ENCODE results near the gene NUP50.

NUP50 gene

GRCh38 chr22:45197606-45198462 lies 34.1 kb downstream of the NUP50 start:
- Histone ChIP-seq H3K27me3 (ENCODE audit: insufficient read depth, low read length, poor library complexity) (no peaks in the 10 kb centered on the region), H3K56ac (ENCODE audit: low read length) (no peak overlapping the region), H2BK120ac (ENCODE audit: low read depth, low read length) (no peak overlapping the region), H4K5ac (ENCODE audit: low read length) (no peak overlapping the region), H3K18ac (ENCODE audit: low read length) (no peak overlapping the region), H3K79me1 (ENCODE audit: low read length) (no peaks in the 10 kb centered on the region), H3K4me2 (ENCODE audit: low read length) (no peak overlapping the region), H3K79me2 (ENCODE audit: control insufficient read depth, insufficient read depth, low read length) (no peaks in the 10 kb centered on the region), H3K4ac (ENCODE audit: low read depth, low read length) (no peak overlapping the region), H3K27ac (ENCODE audit: low read depth, low read length) (no peak overlapping the region), H2BK15ac (replicated peaks; ENCODE audit: low read depth) (no peak overlapping the region), H3K23ac (ENCODE audit: low read length) (no peak overlapping the region), H4K8ac (ENCODE audit: low read depth, low read length) (no peak overlapping the region), H2AK5ac (ENCODE audit: low read length) (no peak overlapping the region), H2BK5ac (ENCODE audit: low read length) (no peak overlapping the region), H3K4me1 (ENCODE audit: control insufficient read depth, low read depth, low read length) (peaks cover 5% of the 10 kb centered on the region), H3K9ac (ENCODE audit: low read length) (no peak overlapping the region), H3K36me3 (ENCODE audit: control insufficient read depth, insufficient read depth, low read length) (no peaks in the 10 kb centered on the region), H3K4me3 (ENCODE audit: low read length) (no peak overlapping the region)
- no CpG with 5 or more reads among the region's 28 CpGs for WGBS (ENCODE audit: extremely low coverage, insufficient coverage, low lambda C conversion rate)
- DNase-seq = no peak

DNA sequence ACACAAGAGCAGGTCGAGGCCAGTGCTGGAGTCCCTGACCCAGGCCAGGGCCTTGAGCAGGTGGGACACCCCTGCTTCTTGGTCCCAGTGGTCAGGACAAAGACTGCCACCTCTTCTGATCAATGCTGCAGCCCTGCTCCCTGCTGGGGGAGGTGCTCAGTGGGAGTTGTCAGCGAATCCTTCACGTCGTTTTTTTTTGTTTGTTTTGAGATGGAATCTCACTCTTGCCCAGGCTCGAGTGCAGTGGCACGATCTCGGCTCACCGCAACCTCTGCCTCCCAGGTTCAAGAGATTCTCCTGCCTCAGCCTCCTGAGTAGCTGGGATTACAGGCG lies 34.7 kb downstream of the NUP50 start:
- no peak overlapping the region for H3K4me3 ChIP-seq (ENCODE audit: low read length)
- H2BK15ac ChIP-seq (replicated peaks; ENCODE audit: low read depth) = no peak overlapping the region
- H3K36me3 ChIP-seq (ENCODE audit: control insufficient read depth, insufficient read depth, low read length) = no peaks in the 10 kb centered on the region
- H3K4me2 ChIP-seq (ENCODE audit: low read length) = no peak overlapping the region
- no peak overlapping the region for H2BK5ac ChIP-seq (ENCODE audit: low read length)
- no peaks in the 10 kb centered on the region for H3K27me3 ChIP-seq (ENCODE audit: insufficient read depth, low read length, poor library complexity)
- no peaks in the 10 kb centered on the region for H3K79me1 ChIP-seq (ENCODE audit: low read length)
- H3K9ac ChIP-seq (ENCODE audit: low read length) = no peak overlapping the region
- H4K5ac ChIP-seq (ENCODE audit: low read length) = no peak overlapping the region
- no peak overlapping the region for H3K56ac ChIP-seq (ENCODE audit: low read length)
- no peak overlapping the region for H4K8ac ChIP-seq (ENCODE audit: low read depth, low read length)
- H3K18ac ChIP-seq (ENCODE audit: low read length) = no peak overlapping the region
- no peak overlapping the region for H2AK5ac ChIP-seq (ENCODE audit: low read length)
- no peaks in the 10 kb centered on the region for H3K79me2 ChIP-seq (ENCODE audit: control insufficient read depth, insufficient read depth, low read length)
- no peak overlapping the region for H3K4ac ChIP-seq (ENCODE audit: low read depth, low read length)
- H3K27ac ChIP-seq (ENCODE audit: low read depth, low read length) = no peak overlapping the region
- peak; percentile 29 for DNase-seq
- H3K23ac ChIP-seq (ENCODE audit: low read length) = no peak overlapping the region
- no peak overlapping the region for H2BK120ac ChIP-seq (ENCODE audit: low read depth, low read length)
- H3K4me1 ChIP-seq (ENCODE audit: control insufficient read depth, low read depth, low read length) = peaks cover 5% of the 10 kb centered on the region
- no CpG with 5 or more reads among the region's 9 CpGs for WGBS (ENCODE audit: extremely low coverage, insufficient coverage, low lambda C conversion rate)

DNA sequence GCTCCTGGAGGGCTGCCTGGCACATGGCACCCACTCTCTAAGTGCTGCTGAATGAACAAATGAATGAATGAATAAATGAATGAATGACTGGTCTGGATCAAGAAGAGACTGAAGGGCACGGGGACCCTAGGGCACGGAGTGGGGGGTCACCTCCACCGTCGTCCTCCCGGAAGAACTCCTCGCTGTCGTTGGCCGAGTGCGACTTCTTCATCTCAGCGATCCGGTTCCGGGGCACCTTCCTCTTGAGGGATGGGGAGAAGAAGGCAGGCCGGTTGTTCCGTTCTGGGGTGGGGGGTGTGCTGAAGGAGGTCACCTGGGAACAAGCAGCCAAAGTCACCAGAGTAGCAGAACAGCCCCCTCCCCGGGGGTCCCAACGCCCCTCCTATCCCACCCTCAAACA lies 36.0 kb downstream of the NUP50 start:
- no peak overlapping the region for H3K4me3 ChIP-seq (ENCODE audit: low read length)
- no peak overlapping the region for H3K56ac ChIP-seq (ENCODE audit: low read length)
- H3K18ac ChIP-seq (ENCODE audit: low read length) = no peak overlapping the region
- peaks cover 5% of the 10 kb centered on the region for H3K4me1 ChIP-seq (ENCODE audit: control insufficient read depth, low read depth, low read length)
- no peak for DNase-seq
- H3K79me1 ChIP-seq (ENCODE audit: low read length) = no peaks in the 10 kb centered on the region
- no peak overlapping the region for H3K9ac ChIP-seq (ENCODE audit: low read length)
- H3K36me3 ChIP-seq (ENCODE audit: control insufficient read depth, insufficient read depth, low read length) = no peaks in the 10 kb centered on the region
- WGBS (ENCODE audit: extremely low coverage, insufficient coverage, low lambda C conversion rate) = no CpG with 5 or more reads among the region's 16 CpGs
- H4K8ac ChIP-seq (ENCODE audit: low read depth, low read length) = no peak overlapping the region
- H2AK5ac ChIP-seq (ENCODE audit: low read length) = no peak overlapping the region
- H3K4me2 ChIP-seq (ENCODE audit: low read length) = no peak overlapping the region
- no peaks in the 10 kb centered on the region for H3K27me3 ChIP-seq (ENCODE audit: insufficient read depth, low read length, poor library complexity)
- H2BK15ac ChIP-seq (replicated peaks; ENCODE audit: low read depth) = no peak overlapping the region
- H3K79me2 ChIP-seq (ENCODE audit: control insufficient read depth, insufficient read depth, low read length) = no peaks in the 10 kb centered on the region
- no peak overlapping the region for H4K5ac ChIP-seq (ENCODE audit: low read length)
- H3K27ac ChIP-seq (ENCODE audit: low read depth, low read length) = no peak overlapping the region
- no peak overlapping the region for H2BK5ac ChIP-seq (ENCODE audit: low read length)
- no peak overlapping the region for H2BK120ac ChIP-seq (ENCODE audit: low read depth, low read length)
- no peak overlapping the region for H3K4ac ChIP-seq (ENCODE audit: low read depth, low read length)
- H3K23ac ChIP-seq (ENCODE audit: low read length) = no peak overlapping the region

GRCh38 chr22:45200230-45200629 lies 36.5 kb downstream of the NUP50 start:
- Histone ChIP-seq H3K27me3 (ENCODE audit: insufficient read depth, low read length, poor library complexity) (no peaks in the 10 kb centered on the region), H3K4me3 (ENCODE audit: low read length) (no peak overlapping the region), H4K5ac (ENCODE audit: low read length) (no peak overlapping the region), H3K18ac (ENCODE audit: low read length) (no peak overlapping the region), H3K27ac (ENCODE audit: low read depth, low read length) (no peak overlapping the region), H3K36me3 (ENCODE audit: control insufficient read depth, insufficient read depth, low read length) (no peaks in the 10 kb centered on the region), H3K79me1 (ENCODE audit: low read length) (no peaks in the 10 kb centered on the region), H3K4ac (ENCODE audit: low read depth, low read length) (no peak overlapping the region), H2AK5ac (ENCODE audit: low read length) (no peak overlapping the region), H3K4me1 (ENCODE audit: control insufficient read depth, low read depth, low read length) (peaks cover 5% of the 10 kb centered on the region), H3K56ac (ENCODE audit: low read length) (no peak overlapping the region), H3K4me2 (ENCODE audit: low read length) (no peak overlapping the region), H3K23ac (ENCODE audit: low read length) (no peak overlapping the region), H3K79me2 (ENCODE audit: control insufficient read depth, insufficient read depth, low read length) (no peaks in the 10 kb centered on the region), H4K8ac (ENCODE audit: low read depth, low read length) (no peak overlapping the region), H2BK120ac (ENCODE audit: low read depth, low read length) (no peak overlapping the region), H3K9ac (ENCODE audit: low read length) (no peak overlapping the region), H2BK5ac (ENCODE audit: low read length) (no peak overlapping the region), H2BK15ac (replicated peaks; ENCODE audit: low read depth) (no peak overlapping the region)
- DNase-seq = no peak
- WGBS (ENCODE audit: extremely low coverage, insufficient coverage, low lambda C conversion rate) = no CpG with 5 or more reads among the region's 9 CpGs

DNA sequence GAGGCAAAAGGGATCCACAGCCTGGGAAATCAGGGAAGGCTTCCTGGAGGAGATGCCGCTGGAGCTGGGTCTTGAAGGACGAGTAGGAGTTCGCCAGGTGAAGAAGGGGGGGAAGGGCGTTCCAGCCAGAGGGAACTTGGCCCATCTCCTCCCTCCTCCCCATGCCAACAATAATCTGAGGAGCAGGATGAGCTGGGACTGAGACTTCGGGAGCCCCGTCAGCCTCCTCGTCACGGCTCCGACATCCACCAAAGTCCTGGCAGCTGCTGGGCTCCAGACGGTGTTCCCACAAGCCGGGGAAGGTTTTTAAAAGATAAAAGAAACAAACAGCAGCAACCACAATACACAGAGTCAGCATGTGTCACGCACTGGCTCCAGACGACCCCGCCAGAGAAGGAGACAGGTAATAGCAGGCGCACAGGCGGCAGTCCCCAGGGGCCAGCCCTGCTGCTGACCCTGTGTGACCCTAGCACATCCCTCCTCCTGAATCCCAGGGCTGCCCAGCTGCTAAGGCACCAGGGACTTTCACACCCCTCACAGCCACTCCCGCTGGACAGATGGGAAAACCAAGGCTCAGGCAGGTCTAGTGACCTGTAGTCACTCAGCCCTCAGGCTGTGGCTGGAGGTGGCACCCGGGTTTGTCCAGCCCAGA lies 37.3 kb downstream of the NUP50 start:
- no peak overlapping the region for H3K18ac ChIP-seq (ENCODE audit: low read length)
- peaks cover 5% of the 10 kb centered on the region for H3K4me1 ChIP-seq (ENCODE audit: control insufficient read depth, low read depth, low read length)
- H3K27me3 ChIP-seq (ENCODE audit: insufficient read depth, low read length, poor library complexity) = no peaks in the 10 kb centered on the region
- no peak overlapping the region for H2AK5ac ChIP-seq (ENCODE audit: low read length)
- H2BK15ac ChIP-seq (replicated peaks; ENCODE audit: low read depth) = no peak overlapping the region
- H4K5ac ChIP-seq (ENCODE audit: low read length) = no peak overlapping the region
- H3K79me2 ChIP-seq (ENCODE audit: control insufficient read depth, insufficient read depth, low read length) = no peaks in the 10 kb centered on the region
- H3K56ac ChIP-seq (ENCODE audit: low read length) = no peak overlapping the region
- H3K23ac ChIP-seq (ENCODE audit: low read length) = no peak overlapping the region
- H2BK5ac ChIP-seq (ENCODE audit: low read length) = no peak overlapping the region
- no peak overlapping the region for H2BK120ac ChIP-seq (ENCODE audit: low read depth, low read length)
- no peak overlapping the region for H3K4me3 ChIP-seq (ENCODE audit: low read length)
- H3K27ac ChIP-seq (ENCODE audit: low read depth, low read length) = no peak overlapping the region
- no peak overlapping the region for H3K4ac ChIP-seq (ENCODE audit: low read depth, low read length)
- no peaks in the 10 kb centered on the region for H3K36me3 ChIP-seq (ENCODE audit: control insufficient read depth, insufficient read depth, low read length)
- no peak overlapping the region for H4K8ac ChIP-seq (ENCODE audit: low read depth, low read length)
- H3K4me2 ChIP-seq (ENCODE audit: low read length) = no peak overlapping the region
- no peak overlapping the region for H3K9ac ChIP-seq (ENCODE audit: low read length)
- no peaks in the 10 kb centered on the region for H3K79me1 ChIP-seq (ENCODE audit: low read length)
- peak; percentile 66 for DNase-seq
- WGBS (ENCODE audit: extremely low coverage, insufficient coverage, low lambda C conversion rate) = no CpG with 5 or more reads among the region's 18 CpGs

Data from mesendoderm (in vitro differentiated cells).